PC-9 (cell line): ENCODE measurements around the gene ALB. TPM values are rescaled to one million over a fixed set of nuclear protein-coding genes. Genes with fewer than 3 reads are reported as not detected.

Experiments used
- BruUV-seq: library from RNA; stranded (reverse); fragments of 400-500 nt; replicated peaks from 2 replicates; lab custom pipeline; 2021; lab: Mats Ljungman, UMichigan
- CTCF ChIA-PET: fragments of 300-600 bp; sonication (Branson Sonifier 250); formaldehyde crosslinking; loops from one replicate; lab custom pipeline; 2022; ENCODE audit warnings: antibody characterized with exemption; lab: Charles Lee
- POLR2A ChIA-PET: fragments of 300-600 bp; sonication (Branson Sonifier 250); formaldehyde crosslinking; loops from one replicate; lab custom pipeline; 2022; ENCODE audit warnings: antibody characterized with exemption; ENCODE audit not compliant: unreplicated experiment; lab: Charles Lee
- DNase-seq, 2 experiments: peaks; one replicate each; pipeline versions ENCODE4 v3.0.0 to v3.0.0-alpha.2; 2015 to 2022; ENCODE audit warnings: mixed read lengths in 1 of 2
- H2AFZ ChIP-seq: fragments of 200-600 bp; sonication (generic); 2 replicates; pipeline ENCODE4 v1.8.1; 2017; ENCODE audit warnings: antibody characterized with exemption
- H3F3A ChIP-seq: fragments of 200-600 bp; sonication (generic); 2 replicates; pipeline ENCODE4 v1.8.1; 2017; ENCODE audit warnings: antibody characterized with exemption, mild to moderate bottlenecking, low read depth; ENCODE audit not compliant: insufficient read depth
- H3K27ac ChIP-seq: fragments of 200-600 bp; sonication (generic); 2 replicates; pipeline ENCODE4 v1.6.1; 2016; ENCODE audit warnings: mixed run types
- H3K27me3 ChIP-seq: fragments of 200-600 bp; sonication (generic); 2 replicates; pipeline ENCODE4 v1.6.1; 2016; ENCODE audit warnings: low read depth, mixed run types; ENCODE audit not compliant: insufficient read depth
- H3K36me3 ChIP-seq: fragments of 200-600 bp; sonication (generic); 2 replicates; pipeline ENCODE4 v1.6.1; 2016; ENCODE audit warnings: low read depth, mixed run types
- H3K4me1 ChIP-seq: fragments of 200-600 bp; sonication (generic); replicated peaks from 2 replicates; pipeline ENCODE4 v1.6.1; 2016; ENCODE audit warnings: mixed run types; ENCODE audit not compliant: insufficient read depth
- H3K4me2 ChIP-seq: fragments of 200-600 bp; sonication (generic); 2 replicates; pipeline ENCODE4 v1.6.1; 2017; ENCODE audit warnings: mixed run types
- H3K4me3 ChIP-seq: fragments of 200-600 bp; sonication (generic); 2 replicates; pipeline ENCODE4 v1.6.1; 2016; ENCODE audit warnings: mixed run types
- H3K79me2 ChIP-seq: fragments of 200-600 bp; sonication (generic); 2 replicates; pipeline ENCODE4 v1.6.1; 2017; ENCODE audit warnings: low read depth, mixed run types
- H3K9me2 ChIP-seq: fragments of 200-600 bp; sonication (generic); 2 replicates; pipeline ENCODE4 v1.8.1; 2017; ENCODE audit warnings: mild to moderate bottlenecking; ENCODE audit not compliant: insufficient read depth
- H3K9me3 ChIP-seq: fragments of 200-600 bp; sonication (generic); 2 replicates; pipeline ENCODE4 v1.8.1; 2016; ENCODE audit warnings: low read depth; ENCODE audit not compliant: insufficient read depth
- H4K20me1 ChIP-seq: fragments of 200-600 bp; sonication (generic); 2 replicates; pipeline ENCODE4 v1.8.1; 2017; ENCODE audit not compliant: insufficient read depth
- EZH2 ChIP-seq: fragments of 200-600 bp; sonication (generic); IDR thresholded peaks from 2 replicates; pipeline ENCODE4 v1.8.0; 2017; ENCODE audit warnings: antibody characterized with exemption, low read depth
- intact Hi-C: fragments of 100-400 bp; cut with micrococcal nuclease; formaldehyde crosslinking; loops from one replicate; pipeline ENCODE4 v1.10.0; 2022; ENCODE audit not compliant: unreplicated experiment
- total RNA-seq: library from RNA; stranded (reverse); gene quantifications from 2 replicates; pipeline ENCODE4 v1.2.3, GENCODE V29; 2021
- TF ChIP-seq, protein P1 (sequence below): fragments of 200-600 bp; sonication (generic); conservative IDR thresholded peaks from 2 replicates; pipeline ENCODE4 v1.6.1; 2017; ENCODE audit warnings: mixed run types, antibody characterized with exemption, mild to moderate bottlenecking, moderate library complexity

Gene ALB
- total RNA-seq, 1 experiment from 2014 or later: not detected

DNA sequence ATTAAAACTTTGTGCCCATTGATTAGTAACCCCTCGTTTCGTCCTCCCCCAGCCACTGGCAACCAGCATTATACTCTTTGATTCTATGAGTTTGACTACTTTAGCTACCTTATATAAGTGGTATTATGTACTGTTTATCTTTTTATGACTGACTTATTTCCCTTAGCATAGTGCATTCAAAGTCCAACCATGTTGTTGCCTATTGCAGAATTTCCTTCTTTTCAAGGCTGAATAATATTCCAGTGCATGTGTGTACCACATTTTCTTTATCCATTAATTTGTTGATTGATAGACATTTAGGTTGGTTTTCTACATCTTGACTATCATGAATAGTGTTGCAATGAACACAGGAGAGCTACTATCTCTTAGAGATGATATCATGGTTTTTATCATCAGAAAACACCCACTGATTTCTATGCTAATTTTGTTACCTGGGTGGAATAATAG is 3.2 kb downstream of the ALB start:
- intact Hi-C loops: no loop called here
- no peaks in the 10 kb centered on the region for H3F3A ChIP-seq
- DNase-seq: no peak
- no peak overlapping the region for H3K4me2 ChIP-seq
- no peaks in the 10 kb centered on the region for H3K9me2 ChIP-seq
- no peak overlapping the region for H3K27ac ChIP-seq
- ChIA-PET POLR2A (no interaction called here), CTCF (no interaction called here)
- BruUV-seq: no TSS peak
- H3K79me2 ChIP-seq: no peaks in the 10 kb centered on the region
- H3K4me3 ChIP-seq: no peak overlapping the region
- no peaks in the 10 kb centered on the region for H3K27me3 ChIP-seq
- H3K4me1 ChIP-seq: no peaks in the 10 kb centered on the region
- H3K9me3 ChIP-seq: no peaks in the 10 kb centered on the region
- no peaks in the 10 kb centered on the region for H3K36me3 ChIP-seq
- no peak for TF ChIP-seq EZH2
- TF ChIP-seq, protein P1, sequence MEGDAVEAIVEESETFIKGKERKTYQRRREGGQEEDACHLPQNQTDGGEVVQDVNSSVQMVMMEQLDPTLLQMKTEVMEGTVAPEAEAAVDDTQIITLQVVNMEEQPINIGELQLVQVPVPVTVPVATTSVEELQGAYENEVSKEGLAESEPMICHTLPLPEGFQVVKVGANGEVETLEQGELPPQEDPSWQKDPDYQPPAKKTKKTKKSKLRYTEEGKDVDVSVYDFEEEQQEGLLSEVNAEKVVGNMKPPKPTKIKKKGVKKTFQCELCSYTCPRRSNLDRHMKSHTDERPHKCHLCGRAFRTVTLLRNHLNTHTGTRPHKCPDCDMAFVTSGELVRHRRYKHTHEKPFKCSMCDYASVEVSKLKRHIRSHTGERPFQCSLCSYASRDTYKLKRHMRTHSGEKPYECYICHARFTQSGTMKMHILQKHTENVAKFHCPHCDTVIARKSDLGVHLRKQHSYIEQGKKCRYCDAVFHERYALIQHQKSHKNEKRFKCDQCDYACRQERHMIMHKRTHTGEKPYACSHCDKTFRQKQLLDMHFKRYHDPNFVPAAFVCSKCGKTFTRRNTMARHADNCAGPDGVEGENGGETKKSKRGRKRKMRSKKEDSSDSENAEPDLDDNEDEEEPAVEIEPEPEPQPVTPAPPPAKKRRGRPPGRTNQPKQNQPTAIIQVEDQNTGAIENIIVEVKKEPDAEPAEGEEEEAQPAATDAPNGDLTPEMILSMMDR: no peak
- no peaks in the 10 kb centered on the region for H4K20me1 ChIP-seq
- H2AFZ ChIP-seq: no peak overlapping the region

DNA sequence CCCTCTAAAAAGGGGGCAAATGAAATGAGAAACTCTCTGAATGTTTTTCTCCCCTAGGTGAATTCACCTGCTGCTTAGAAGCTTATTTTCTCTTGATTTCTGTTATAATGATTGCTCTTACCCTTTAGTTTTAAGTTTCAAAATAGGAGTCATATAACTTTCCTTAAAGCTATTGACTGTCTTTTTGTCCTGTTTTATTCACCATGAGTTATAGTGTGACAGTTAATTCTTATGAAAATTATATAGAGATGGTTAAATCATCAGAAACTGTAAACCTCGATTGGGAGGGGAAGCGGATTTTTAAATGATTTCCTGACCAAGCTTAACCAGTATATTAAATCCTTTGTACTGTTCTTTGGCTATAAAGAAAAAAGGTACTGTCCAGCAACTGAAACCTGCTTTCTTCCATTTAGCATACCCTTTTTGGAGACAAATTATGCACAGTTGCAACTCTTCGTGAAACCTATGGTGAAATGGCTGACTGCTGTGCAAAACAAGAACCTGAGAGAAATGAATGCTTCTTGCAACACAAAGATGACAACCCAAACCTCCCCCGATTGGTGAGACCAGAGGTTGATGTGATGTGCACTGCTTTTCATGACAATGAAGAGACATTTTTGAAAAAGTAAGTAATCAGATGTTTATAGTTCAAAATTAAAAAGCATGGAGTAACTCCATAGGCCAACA is 4.2 kb downstream of the ALB start:
- H3F3A ChIP-seq: no peaks in the 10 kb centered on the region
- TF ChIP-seq, protein P1: no peak
- no peak for TF ChIP-seq EZH2
- H2AFZ ChIP-seq: no peak overlapping the region
- intact Hi-C loops: no loop called here
- H3K27me3 ChIP-seq: no peaks in the 10 kb centered on the region
- no TSS peak for BruUV-seq
- no peak overlapping the region for H3K27ac ChIP-seq
- POLR2A ChIA-PET: no interaction called here
- no peak overlapping the region for H3K4me3 ChIP-seq
- H4K20me1 ChIP-seq: no peaks in the 10 kb centered on the region
- CTCF ChIA-PET: interaction anchor here (0.6 kb wide), 1 partner anchor 133 kb away, joined by 3 read pairs; no protein-coding TSS in a partner anchor
- H3K9me3 ChIP-seq: no peaks in the 10 kb centered on the region
- H3K9me2 ChIP-seq: no peaks in the 10 kb centered on the region
- no peaks in the 10 kb centered on the region for H3K4me1 ChIP-seq
- DNase-seq: no peak
- H3K79me2 ChIP-seq: no peaks in the 10 kb centered on the region
- no peaks in the 10 kb centered on the region for H3K36me3 ChIP-seq
- no peak overlapping the region for H3K4me2 ChIP-seq

DNA sequence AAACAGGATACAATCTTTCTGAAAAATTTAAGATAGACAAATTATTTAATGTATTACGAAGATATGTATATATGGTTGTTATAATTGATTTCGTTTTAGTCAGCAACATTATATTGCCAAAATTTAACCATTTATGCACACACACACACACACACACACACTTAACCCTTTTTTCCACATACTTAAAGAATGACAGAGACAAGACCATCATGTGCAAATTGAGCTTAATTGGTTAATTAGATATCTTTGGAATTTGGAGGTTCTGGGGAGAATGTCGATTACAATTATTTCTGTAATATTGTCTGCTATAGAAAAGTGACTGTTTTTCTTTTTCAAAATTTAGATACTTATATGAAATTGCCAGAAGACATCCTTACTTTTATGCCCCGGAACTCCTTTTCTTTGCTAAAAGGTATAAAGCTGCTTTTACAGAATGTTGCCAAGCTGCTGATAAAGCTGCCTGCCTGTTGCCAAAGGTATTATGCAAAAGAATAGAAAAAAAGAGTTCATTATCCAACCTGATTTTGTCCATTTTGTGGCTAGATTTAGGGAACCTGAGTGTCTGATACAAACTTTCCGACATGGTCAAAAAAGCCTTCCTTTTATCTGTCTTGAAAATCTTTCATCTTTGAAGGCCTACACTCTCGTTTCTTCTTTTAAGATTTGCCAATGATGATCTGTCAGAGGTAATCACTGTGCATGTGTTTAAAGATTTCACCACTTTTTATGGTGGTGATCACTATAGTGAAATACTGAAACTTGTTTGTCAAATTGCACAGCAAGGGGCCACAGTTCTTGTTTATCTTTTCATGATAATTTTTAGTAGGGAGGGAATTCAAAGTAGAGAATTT is 5.2 kb downstream of the ALB start:
- no peaks in the 10 kb centered on the region for H3K9me3 ChIP-seq
- no peak overlapping the region for H2AFZ ChIP-seq
- no TSS peak for BruUV-seq
- ChIA-PET CTCF (no interaction called here), POLR2A (no interaction called here)
- DNase-seq: no peak
- no peaks in the 10 kb centered on the region for H3K36me3 ChIP-seq
- H3K4me2 ChIP-seq: no peak overlapping the region
- no peaks in the 10 kb centered on the region for H3F3A ChIP-seq
- TF ChIP-seq, protein P1: no peak
- no peak for TF ChIP-seq EZH2
- H3K27ac ChIP-seq: no peak overlapping the region
- H3K79me2 ChIP-seq: no peaks in the 10 kb centered on the region
- no peaks in the 10 kb centered on the region for H4K20me1 ChIP-seq
- H3K4me1 ChIP-seq: no peaks in the 10 kb centered on the region
- no peak overlapping the region for H3K4me3 ChIP-seq
- intact Hi-C loops: no loop called here
- H3K27me3 ChIP-seq: no peaks in the 10 kb centered on the region
- no peaks in the 10 kb centered on the region for H3K9me2 ChIP-seq
